B cell (primary cell): ENCODE results near the gene SH3D19. TPM values are rescaled to one million over a fixed set of nuclear protein-coding genes. Genes with fewer than 3 reads are reported as not detected.

Experiments
- ATAC-seq: fragments of 200-7000 bp; cut with Tn5 transposase; one replicate; pipeline ENCODE4 v1.10.0; 2021; ENCODE audit warnings: low read depth, mild to moderate bottlenecking, moderate number of reproducible peaks, moderate library complexity
- CTCF ChIA-PET: fragments of 350-600 bp; sonication (Branson Sonifier 250); formaldehyde crosslinking; loops from one replicate; lab custom pipeline; 2021; ENCODE audit warnings: antibody characterized with exemption, inconsistent platforms; lab: Charles Lee
- POLR2A ChIA-PET: fragments of 350-600 bp; sonication (Branson Sonifier 250); formaldehyde crosslinking; loops from one replicate; lab custom pipeline; 2021; ENCODE audit warnings: antibody characterized with exemption; lab: Charles Lee
- DNase-seq: peaks from one replicate; pipeline ENCODE4 v3.0.0; 2013
- H2AFZ ChIP-seq: 2 replicates; pipeline ENCODE4 v1.6.1; 2012; ENCODE audit warnings: mild to moderate bottlenecking, low read depth, low read length; ENCODE audit not compliant: insufficient read depth, poor library complexity, severe bottlenecking
- H3K27ac ChIP-seq, 2 donors: 1 replicate in 1 of 2; 2 replicates in 1 of 2; pipeline ENCODE4 v1.5.1; 2012 to 2013; ENCODE audit warnings: low read length in 2 of 2, mild to moderate bottlenecking in 2 of 2, moderate library complexity in 1 of 2
- H3K27me3 ChIP-seq, 4 experiments: fragments of 200-600 bp in 1 of 4; sonication (generic) in 1 of 4; replicated peaks in 1 of 4; 1 replicate in 2 of 4; 2 replicates in 2 of 4; pipeline versions ENCODE4 v1.6.1 to v1.7.0; 2013 to 2016; ENCODE audit warnings: low read length in 3 of 4, mild to moderate bottlenecking in 2 of 4, mixed read lengths in 1 of 4, moderate library complexity in 1 of 4; ENCODE audit not compliant: insufficient read depth in 4 of 4, control insufficient read depth in 3 of 4; ENCODE audit errors: control extremely low read depth in 1 of 4
- H3K36me3 ChIP-seq, 2 experiments: replicated peaks in 1 of 2; 1 replicate in 1 of 2; 2 replicates in 1 of 2; pipeline versions ENCODE4 v1.6.1 to v1.7.1; 2013; ENCODE audit warnings: low read length in 1 of 2; ENCODE audit not compliant: insufficient read depth in 2 of 2, control insufficient read depth in 1 of 2; ENCODE audit errors: control extremely low read depth in 1 of 2, extremely low read depth in 1 of 2
- H3K4me1 ChIP-seq, 2 donors: fragments of 200-600 bp in 1 of 2; sonication (generic) in 1 of 2; 1 replicate in 1 of 2; 2 replicates in 1 of 2; pipeline versions ENCODE4 v1.5.1 to v1.6.1; 2013 to 2017; ENCODE audit warnings: low read length in 2 of 2; ENCODE audit not compliant: control insufficient read depth in 2 of 2, insufficient read depth in 2 of 2
- H3K4me2 ChIP-seq: replicated peaks from 2 replicates; pipeline ENCODE3; 2012; ENCODE audit warnings: mild to moderate bottlenecking, low read depth, low read length; ENCODE audit not compliant: poor library complexity, severe bottlenecking
- H3K4me3 ChIP-seq, 5 experiments: fragments of 200-600 bp in 1 of 5; sonication (generic) in 1 of 5; 1 replicate in 3 of 5; 2 replicates in 2 of 5; pipeline versions ENCODE4 v1.5.1 to v1.7.0; 2011 to 2016; ENCODE audit warnings: low read length in 4 of 5, mild to moderate bottlenecking in 4 of 5, low read depth in 2 of 5, control low read depth in 1 of 5, moderate library complexity in 1 of 5; ENCODE audit not compliant: insufficient read depth in 1 of 5; ENCODE audit errors: control extremely low read depth in 1 of 5, extremely low read depth in 1 of 5
- H3K79me2 ChIP-seq: fragments of 200-600 bp; sonication (generic); one replicate; pipeline ENCODE4 v1.6.0; 2016; ENCODE audit warnings: low read length; ENCODE audit not compliant: control insufficient read depth, insufficient read depth
- H3K9ac ChIP-seq: fragments of 200-600 bp; sonication (generic); 2 replicates; pipeline ENCODE4 v1.6.1; 2017; ENCODE audit warnings: mild to moderate bottlenecking, low read length, moderate library complexity
- H3K9me3 ChIP-seq, 3 donors: one replicate each; pipeline versions ENCODE4 v1.6.1 to v1.7.1; 2013; ENCODE audit warnings: low read length in 2 of 3; ENCODE audit not compliant: control insufficient read depth in 2 of 3, insufficient read depth in 1 of 3; ENCODE audit errors: control extremely low read depth in 1 of 3
- H4K20me1 ChIP-seq: 2 replicates; pipeline ENCODE4 v1.6.0; 2012; ENCODE audit warnings: mild to moderate bottlenecking, low read length; ENCODE audit not compliant: insufficient read depth, control insufficient read depth, poor library complexity, severe bottlenecking
- H3K27ac Mint-ChIP-seq: one replicate; pipeline ENCODE4 v1.8.0; 2021; ENCODE audit warnings: mixed read lengths
- H3K27me3 Mint-ChIP-seq: one replicate; pipeline ENCODE4 v1.8.0; 2021; ENCODE audit warnings: mixed read lengths
- H3K4me1 Mint-ChIP-seq: one replicate; pipeline ENCODE4 v1.8.0; 2021; ENCODE audit warnings: mixed read lengths
- H3K4me3 Mint-ChIP-seq: one replicate; pipeline ENCODE4 v1.8.0; 2021; ENCODE audit warnings: mixed read lengths
- H3K9me3 Mint-ChIP-seq: one replicate; pipeline ENCODE4 v1.8.0; 2022; ENCODE audit warnings: mixed read lengths; ENCODE audit not compliant: insufficient read depth
- CTCF ChIP-seq: fragments of 200-600 bp; IDR thresholded peaks from one replicate; pipeline ENCODE4 v1.8.0; 2022; ENCODE audit warnings: antibody characterized with exemption, mild to moderate bottlenecking
- EZH2 ChIP-seq: IDR thresholded peaks from 2 replicates; pipeline ENCODE4 v1.6.1; 2012; ENCODE audit warnings: borderline replicate concordance, low read depth, mild to moderate bottlenecking, moderate library complexity, low read length; ENCODE audit not compliant: insufficient read depth, poor library complexity, severe bottlenecking
- intact Hi-C: fragments of 100-400 bp; cut with micrococcal nuclease; formaldehyde crosslinking; loops from one replicate; pipeline ENCODE4 v1.10.0; 2022
- polyA plus RNA-seq: library from polyadenylated mRNA; depleted of rRNA; stranded (reverse); fragments of >200 nt; gene quantifications from 2 replicates; pipeline ENCODE4 v1.2.3, GENCODE V29; 2012
- small RNA-seq: library from RNA; depleted of rRNA; stranded (forward); fragments of <200 nt; gene quantifications from one replicate; pipeline ENCODE3, GENCODE V24; 2012; ENCODE audit warnings: low replicate concordance, low read depth; ENCODE audit not compliant: insufficient read length
- total RNA-seq, 2 donors: library from RNA; stranded (reverse); fragments of 120-200 nt in 1 of 2; gene quantifications; 1 replicate in 1 of 2; 2 replicates in 1 of 2; pipeline versions ENCODE4 v1.2.3 to v1.2.4, GENCODE V29; 2013 to 2022

SH3D19 gene
- total and polyA plus RNA-seq, 2 donors (not counting 1 experiment from before 2014, with no cell fraction given), result 0.01 TPM; not detected in 1

GRCh38 chr4:151074416-151074916 lies 250.9 kb downstream of the SH3D19 start:
- Histone ChIP-seq H2AFZ (no peak overlapping the region), H3K79me2 (no peaks in the 10 kb centered on the region), H3K27ac (no peak overlapping the region), H3K4me1 (no peaks in the 10 kb centered on the region), H3K36me3 (no peaks in the 10 kb centered on the region), H3K27me3 (no peaks in the 10 kb centered on the region), H3K4me3 (no peak overlapping the region), H3K9ac (no peak overlapping the region), H3K4me2 (no peak overlapping the region), H4K20me1 (no peaks in the 10 kb centered on the region), H3K9me3 (no peaks in the 10 kb centered on the region)
- peaks cover 10% of the 10 kb centered on the region for H3K27me3 Mint-ChIP-seq
- POLR2A ChIA-PET, result no interaction called here
- intact Hi-C loops, result no loop called here
- H3K4me1 Mint-ChIP-seq, result no peaks in the 10 kb centered on the region
- TF ChIP-seq CTCF (no peak), EZH2 (no peak)
- H3K9me3 Mint-ChIP-seq, result no peaks in the 10 kb centered on the region
- H3K4me3 Mint-ChIP-seq, result no peak overlapping the region
- no peak overlapping the region for H3K27ac Mint-ChIP-seq
- CTCF ChIA-PET, result no interaction called here
- ATAC-seq (no peak), DNase-seq (no peak)

Small RNA genes lying within 50 kb of the gene (small RNA-seq; reads per million reads assigned to genes)
- not detected for gene AC104819.2
- not detected for gene RNU6-1282P
- not detected for gene SNORD73A
- 8.2 reads per million, percentile 80 among the genes with 10 or more reads in this experiment for gene SNORD73B

Other genes with a start within 250 kb of the SH3D19 start
- gene RPS3A, start 226.0 kb downstream of the SH3D19 start, total RNA-seq, result 2,423 and 2,463 TPM in 2 replicates
- 2,897 and 2,999 TPM in 2 replicates for gene RPS3A, start 226.0 kb downstream of the SH3D19 start, polyA plus RNA-seq
- gene PRSS48, start 48.4 kb downstream of the SH3D19 start, total RNA-seq, result not detected in 2 replicates
- not detected in 2 replicates for gene PRSS48, start 48.4 kb downstream of the SH3D19 start, polyA plus RNA-seq
- gene FHIP1A, start 83.6 kb upstream of the SH3D19 start, total RNA-seq, result 0.46 and 0.76 TPM in 2 replicates
- 0.03 and 0.04 TPM in 2 replicates for gene FHIP1A, start 83.6 kb upstream of the SH3D19 start, polyA plus RNA-seq